HepG2 (cell line): ENCODE measurements around the gene SFI1. TPM values are rescaled to one million over a fixed set of nuclear protein-coding genes. Genes with fewer than 3 reads are reported as not detected.

Source experiments
- CHCHD3 ChIP-seq: sonication (generic); formaldehyde crosslinking; IDR thresholded peaks from 2 replicates; pipeline ENCODE4 v1.8.0; 2022; ENCODE audit warnings: mild to moderate bottlenecking, missing genetic modification reagents, moderate library complexity
- GABPA ChIP-seq, 2 experiments: IDR thresholded peaks; 2 replicates each; pipeline ENCODE4 v1.6.1; 2011 to 2016; ENCODE audit warnings: low read depth in 2 of 2, low read length in 1 of 2, missing biosample characterization in 1 of 2, missing genetic modification characterization in 1 of 2
- GRHL1 ChIP-seq: sonication (generic); formaldehyde crosslinking; conservative IDR thresholded peaks from 2 replicates; pipeline ENCODE4 v1.8.0; 2022; ENCODE audit warnings: missing genetic modification reagents
- GZF1 ChIP-seq: sonication (generic); formaldehyde crosslinking; IDR thresholded peaks from 2 replicates; pipeline ENCODE4 v1.5.1; 2020; ENCODE audit warnings: mild to moderate bottlenecking, missing genetic modification reagents
- HOMEZ ChIP-seq: IDR thresholded peaks from 2 replicates; pipeline ENCODE4 v1.6.1; 2016; ENCODE audit warnings: low read depth
- MTF2 ChIP-seq: sonication (generic); formaldehyde crosslinking; IDR thresholded peaks from 2 replicates; pipeline ENCODE4 v1.5.0; 2020; ENCODE audit warnings: missing genetic modification reagents, borderline replicate concordance
- MZF1 ChIP-seq: sonication (generic); formaldehyde crosslinking; IDR thresholded peaks from 2 replicates; pipeline ENCODE4 v1.8.1; 2023; ENCODE audit warnings: mild to moderate bottlenecking, missing genetic modification reagents, borderline replicate concordance
- NPAS2 ChIP-seq: sonication (generic); formaldehyde crosslinking; IDR thresholded peaks from 2 replicates; pipeline ENCODE4 v1.8.0; 2022; ENCODE audit warnings: mild to moderate bottlenecking, missing genetic modification reagents, borderline replicate concordance
- PHF21A ChIP-seq: sonication (generic); formaldehyde crosslinking; IDR thresholded peaks from 2 replicates; pipeline ENCODE4 v1.5.0; 2020; ENCODE audit warnings: mild to moderate bottlenecking, missing genetic modification reagents
- PLRG1 ChIP-seq: fragments of 450-650 bp; conservative IDR thresholded peaks from 2 replicates; pipeline ENCODE4 v1.6.1; 2016
- YEATS4 ChIP-seq: sonication (generic); formaldehyde crosslinking; IDR thresholded peaks from 2 replicates; pipeline ENCODE4 v1.4.0; 2020; ENCODE audit warnings: missing genetic modification reagents, borderline replicate concordance
- ZBTB10 ChIP-seq: sonication (generic); formaldehyde crosslinking; IDR thresholded peaks from 2 replicates; pipeline ENCODE4 v1.4.0; 2020; ENCODE audit warnings: missing genetic modification reagents, borderline replicate concordance
- ZBTB39 ChIP-seq: sonication (generic); formaldehyde crosslinking; IDR thresholded peaks from 2 replicates; pipeline ENCODE4 v1.5.0; 2020; ENCODE audit warnings: missing genetic modification reagents
- ZFY ChIP-seq: sonication (generic); formaldehyde crosslinking; IDR thresholded peaks from 2 replicates; pipeline ENCODE4 v1.4.0; 2020; ENCODE audit warnings: missing genetic modification reagents
- ZNF230 ChIP-seq: sonication (generic); formaldehyde crosslinking; IDR thresholded peaks from 2 replicates; pipeline ENCODE4 v1.4.0; 2020; ENCODE audit warnings: mild to moderate bottlenecking, missing genetic modification reagents
- ZNF569 ChIP-seq: sonication (generic); formaldehyde crosslinking; IDR thresholded peaks from 2 replicates; pipeline ENCODE4 v1.5.0; 2020; ENCODE audit warnings: mild to moderate bottlenecking, missing genetic modification reagents, moderate library complexity, borderline replicate concordance
- ZNF672 ChIP-seq: sonication (generic); formaldehyde crosslinking; IDR thresholded peaks from 2 replicates; pipeline ENCODE4 v1.8.1; 2022; ENCODE audit warnings: missing genetic modification reagents
- ZNF703 ChIP-seq: sonication (generic); formaldehyde crosslinking; IDR thresholded peaks from 2 replicates; pipeline ENCODE4 v1.5.1; 2020; ENCODE audit warnings: missing genetic modification reagents, mild to moderate bottlenecking, moderate library complexity, borderline replicate concordance
- ZNF772 ChIP-seq: sonication (generic); formaldehyde crosslinking; IDR thresholded peaks from 2 replicates; pipeline ENCODE4 v1.5.0; 2020; ENCODE audit warnings: mild to moderate bottlenecking, missing genetic modification reagents
- ZNF788 ChIP-seq: sonication (generic); formaldehyde crosslinking; IDR thresholded peaks from 2 replicates; pipeline ENCODE4 v1.5.0; 2020; ENCODE audit warnings: mild to moderate bottlenecking, missing genetic modification reagents, borderline replicate concordance
- ZNF878 ChIP-seq: sonication (generic); formaldehyde crosslinking; IDR thresholded peaks from 2 replicates; pipeline ENCODE4 v1.8.1; 2023; ENCODE audit warnings: mild to moderate bottlenecking, missing genetic modification reagents, moderate library complexity
- polyA plus RNA-seq, 8 experiments: library from polyadenylated mRNA; depleted of rRNA in 3 of 8; stranded (reverse) in 7 of 8; unstranded in 1 of 8; fragments of >200 nt; fragmentation: Illumina TruSeq in 4 of 8; extraction: Trizol in 4 of 8; gene quantifications; 2 replicates each; pipeline versions ENCODE4 v1.2.1 to v1.2.3, GENCODE V29; 2011 to 2016; ENCODE audit warnings: low read depth in 4 of 8, missing spikeins in 1 of 8, mixed read lengths in 1 of 8; ENCODE audit not compliant: insufficient read depth in 1 of 8
- total RNA-seq, 5 experiments: library from RNA; depleted of rRNA; stranded (reverse); fragments of >200 nt; fragmentation: Illumina TruSeq; extraction: Trizol; gene quantifications; 2 replicates each; pipeline ENCODE4 v1.2.3, GENCODE V29; 2016; ENCODE audit warnings: low read depth in 1 of 5

Gene SFI1
- total and polyA plus RNA-seq, 2 of the 13 experiments (the other 11 are each of a cell fraction or from before 2014, with no cell fraction given), result 20.5 to 40.1 TPM

- peak; percentile 72; the same call in 1 of the 2 replicates for TF ChIP-seq ZNF788
- peak; percentile 74; the same call in 1 of the 2 replicates for TF ChIP-seq ZNF703
- TF ChIP-seq GRHL1 (CRISPR knock-in tag), result no peak
- no peak for TF ChIP-seq PLRG1
- TF ChIP-seq ZNF772 (CRISPR knock-in tag), result peak; percentile 62; the same call in 1 of the 2 replicates
- no peak for TF ChIP-seq ZNF672 (CRISPR knock-in tag)
- peak; percentile 45; the same call in 1 of the 2 replicates for TF ChIP-seq HOMEZ (CRISPR knock-in tag)
- peak; percentile 80 for TF ChIP-seq PHF21A
- TF ChIP-seq CHCHD3 (CRISPR knock-in tag), result peak; percentile 86; the same call in 1 of the 2 replicates
- peak; percentile 49; the same call in 1 of the 2 replicates for TF ChIP-seq ZNF230 (CRISPR knock-in tag)
- TF ChIP-seq YEATS4, result peak; percentile 75; the same call in 1 of the 2 replicates
- no peak for TF ChIP-seq ZBTB39 (CRISPR knock-in tag)
- TF ChIP-seq ZBTB10 (CRISPR knock-in tag), result no peak
- TF ChIP-seq ZFY (CRISPR knock-in tag), result peak; percentile 76
- no peak for TF ChIP-seq MZF1 (CRISPR knock-in tag)
- TF ChIP-seq MTF2 (CRISPR knock-in tag), result no peak
- TF ChIP-seq ZNF878 (CRISPR knock-in tag), result no peak
- no peak for TF ChIP-seq ZNF569 (CRISPR knock-in tag)
- TF ChIP-seq NPAS2 (CRISPR knock-in tag), result no peak
- no peak for TF ChIP-seq GZF1 (CRISPR knock-in tag)
- TF ChIP-seq GABPA (IDR thresholded peaks at IDR 0.05; ENCODE audit: low read depth, low read length), result peak; percentile 38
- peak; percentile 57; the same call in 1 of the 2 replicates for TF ChIP-seq GABPA (CRISPR knock-in tag; IDR thresholded peaks at IDR 0.05; ENCODE audit: low read depth)
These were observed 6.5 kb upstream of the SFI1 start, which contains the start of gene EIF4ENIF1 (continued) for GRCh38 chr22:31489632-31490495.
